ENCODE data around the gene MFGE8.

The MFGE8 gene

GRCh38 chr15:88898736-88899135 is 14.4 kb downstream of the MFGE8 start:
- DNase-seq (ENCODE audit: low read depth): no peak

GRCh38 chr15:88897456-88898194 is 15.6 kb downstream of the MFGE8 start:
- peak; percentile 73 for DNase-seq (ENCODE audit: low read depth)

GRCh38 chr15:88897142-88897455 is 16.1 kb downstream of the MFGE8 start:
- no peak for DNase-seq (ENCODE audit: low read depth)

GRCh38 chr15:88896333-88897033 is 16.7 kb downstream of the MFGE8 start:
- DNase-seq (ENCODE audit: low read depth): no peak

GRCh38 chr15:88894819-88895767 is 18.1 kb downstream of the MFGE8 start, which contains the start of gene HAPLN3:
Gene HAPLN3 (minus strand): TSS chr15:88895544. CDS start chr15:88887298, 8,246 bp downstream.
- DNase-seq (ENCODE audit: low read depth): peak; percentile 31

- DNase-seq (ENCODE audit: low read depth): peak; percentile 77
Measured at GRCh38 chr15:88894348-88894818, 18.8 kb downstream of the MFGE8 start.

GRCh38 chr15:88891540-88892254 is 21.5 kb downstream of the MFGE8 start:
- no peak for DNase-seq (ENCODE audit: low read depth)

GRCh38 chr15:88890495-88890894 is 22.7 kb downstream of the MFGE8 start:
- DNase-seq (ENCODE audit: low read depth): no peak

- no peak for DNase-seq (ENCODE audit: low read depth)
Measured at GRCh38 chr15:88888719-88889118, 24.5 kb downstream of the MFGE8 start.

- no peak for DNase-seq (ENCODE audit: low read depth)
Measured at GRCh38 chr15:88887068-88887580, 26.1 kb downstream of the MFGE8 start.

- DNase-seq (ENCODE audit: low read depth): no peak
Measured at GRCh38 chr15:88882785-88883184, 30.4 kb downstream of the MFGE8 start.

GRCh38 chr15:88881775-88882174 is 31.4 kb downstream of the MFGE8 start:
- no peak for DNase-seq (ENCODE audit: low read depth)

- no peak for DNase-seq (ENCODE audit: low read depth)
Measured at GRCh38 chr15:88880944-88881740, 32.0 kb downstream of the MFGE8 start.

- no peak for DNase-seq (ENCODE audit: low read depth)
Measured at GRCh38 chr15:88878720-88879184, 34.4 kb downstream of the MFGE8 start.

GRCh38 chr15:88877906-88878305 is 35.3 kb downstream of the MFGE8 start:
- no peak for DNase-seq (ENCODE audit: low read depth)

GRCh38 chr15:88877415-88877814 is 35.8 kb downstream of the MFGE8 start:
- no peak for DNase-seq (ENCODE audit: low read depth)

- DNase-seq (ENCODE audit: low read depth): no peak
Measured at GRCh38 chr15:88876573-88876972, 36.6 kb downstream of the MFGE8 start.

GRCh38 chr15:88874684-88875083 is 38.5 kb downstream of the MFGE8 start:
- no peak for DNase-seq (ENCODE audit: low read depth)

- DNase-seq (ENCODE audit: low read depth): no peak
Measured at GRCh38 chr15:88874275-88874674, 38.9 kb downstream of the MFGE8 start.

GRCh38 chr15:88873786-88874185 is 39.4 kb downstream of the MFGE8 start:
- no peak for DNase-seq (ENCODE audit: low read depth)

- no peak for DNase-seq (ENCODE audit: low read depth)
Measured at GRCh38 chr15:88872706-88873105, 40.5 kb downstream of the MFGE8 start.

All from stimulated activated CD8-positive, alpha-beta memory T cell treated with anti-CD3 and anti-CD28 coated beads, Interleukin-12 subunit alpha, Interleukin-12 subunit beta, amount 100 ng/mL, for 1 hour (primary cell).